HG02973 (cell line): ENCODE data around the gene IRS1.

Experiments
- ATAC-seq: cut with Tn5 transposase; IDR thresholded peaks from one replicate; pipeline ENCODE4 v1.9.1; 2021; ENCODE audit warnings: moderate library complexity; ENCODE audit not compliant: unreplicated experiment

Gene IRS1

GRCh38 chr2:226758921-226759640 is 40.5 kb downstream of the IRS1 start:
- no peak for ATAC-seq

DNA sequence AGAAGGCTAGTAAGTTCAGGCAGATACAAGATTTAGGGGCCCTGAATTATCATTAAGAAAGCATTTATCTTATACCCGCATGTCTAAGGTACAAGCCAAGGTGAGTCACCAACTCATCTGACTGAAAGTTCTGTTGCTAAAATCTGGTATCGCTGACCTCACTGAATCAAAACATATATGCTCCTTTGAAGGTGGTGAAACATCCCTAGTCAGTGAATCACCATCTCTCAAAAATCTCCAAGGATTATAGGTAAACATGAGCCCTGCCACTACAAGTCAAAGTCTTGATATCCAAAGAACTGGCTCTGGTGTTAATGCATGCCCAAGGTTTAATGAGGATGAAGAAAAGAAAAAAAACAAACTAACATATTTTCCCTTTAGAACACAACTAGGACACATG is 43.5 kb downstream of the IRS1 start:
- no peak for ATAC-seq

- ATAC-seq = no peak
These were observed 44.0 kb downstream of the IRS1 start for GRCh38 chr2:226755631-226756030.

- ATAC-seq = no peak
These were observed 44.6 kb downstream of the IRS1 start for GRCh38 chr2:226754821-226755604.

GRCh38 chr2:226752887-226753286 is 46.7 kb downstream of the IRS1 start:
- no peak for ATAC-seq

GRCh38 chr2:226747288-226747687 is 52.3 kb downstream of the IRS1 start:
- ATAC-seq = no peak

DNA sequence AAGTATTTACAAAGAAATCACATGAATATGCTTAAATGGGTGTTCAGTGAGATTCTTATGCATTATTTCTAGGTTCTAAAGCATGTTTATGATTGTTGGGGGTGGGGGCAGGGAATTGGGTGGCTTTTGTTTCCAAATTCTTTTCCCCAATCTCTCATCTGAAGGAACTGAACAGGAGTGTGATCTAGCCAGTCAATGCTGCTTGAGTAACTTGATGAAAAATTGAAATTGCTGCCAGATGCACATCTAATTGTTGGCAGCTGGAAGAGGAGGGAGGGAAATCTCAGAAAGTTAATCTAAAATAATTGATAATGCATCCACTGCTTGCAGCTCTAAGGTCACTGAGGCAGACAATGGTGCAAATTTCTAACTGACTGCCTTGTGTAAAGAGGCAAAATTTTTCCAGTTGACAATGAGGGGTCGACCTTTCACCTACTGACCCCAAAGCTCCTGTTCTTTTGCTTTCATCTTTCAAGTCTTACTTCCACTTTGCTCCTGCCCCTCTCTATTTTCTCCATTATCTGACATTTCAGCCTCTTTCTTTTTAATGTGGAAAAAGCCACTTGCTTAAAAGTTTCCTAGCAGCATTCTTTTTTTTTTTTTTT is 53.3 kb downstream of the IRS1 start:
- ATAC-seq = no peak

GRCh38 chr2:226743915-226744314 is 55.7 kb downstream of the IRS1 start:
- ATAC-seq = no peak

DNA sequence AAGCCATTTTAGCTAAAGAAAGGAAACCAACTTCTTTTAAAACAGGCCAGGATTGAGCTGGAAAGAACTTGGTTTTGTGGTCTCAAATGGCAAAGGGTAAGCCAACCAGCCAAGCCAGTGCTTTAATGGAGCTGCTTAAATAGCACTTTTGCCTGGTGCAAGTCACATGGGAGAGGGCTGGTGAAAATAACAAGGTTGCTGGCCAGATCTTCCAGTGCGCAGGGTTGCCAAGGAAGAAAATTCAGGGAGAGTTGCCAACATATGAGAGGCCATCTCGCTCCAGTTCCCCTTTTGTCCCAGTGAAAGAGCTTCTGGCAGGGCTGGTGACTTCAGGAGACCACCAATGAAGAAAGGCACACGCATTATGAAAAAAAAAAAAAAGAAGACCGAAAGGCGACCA is 57.3 kb downstream of the IRS1 start:
- ATAC-seq = no peak

DNA sequence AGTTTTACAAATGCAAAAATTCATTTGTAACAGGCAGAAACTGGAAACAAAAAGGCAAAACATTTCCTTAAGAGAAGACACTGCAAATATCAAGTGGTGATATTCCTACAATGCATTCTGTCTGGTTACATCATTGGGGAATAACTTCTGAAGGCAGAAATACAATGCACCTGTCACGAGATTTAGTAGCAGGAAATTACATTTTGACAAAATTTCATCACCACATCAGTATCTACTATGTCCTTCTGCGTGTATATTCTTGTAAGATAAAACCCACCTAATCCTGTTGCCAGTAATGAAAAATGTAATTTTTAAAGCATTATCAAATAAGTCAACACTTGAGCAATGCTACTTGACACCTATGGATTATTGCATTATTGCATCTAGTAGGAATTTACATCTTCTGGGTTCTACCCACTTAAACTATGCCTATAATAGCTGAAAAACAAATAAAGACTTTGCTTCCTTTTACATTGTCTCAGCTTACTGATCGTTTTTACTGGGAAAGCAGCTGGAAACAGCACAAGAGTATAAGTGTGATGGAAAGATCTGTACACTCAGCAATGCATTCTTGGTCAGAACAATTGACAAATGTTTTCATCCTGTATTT is 59.5 kb downstream of the IRS1 start:
- no peak for ATAC-seq

GRCh38 chr2:226739545-226740030 is 60.0 kb downstream of the IRS1 start:
- no peak for ATAC-seq

- no peak for ATAC-seq
These were observed 60.6 kb downstream of the IRS1 start for GRCh38 chr2:226738821-226739544.

DNA sequence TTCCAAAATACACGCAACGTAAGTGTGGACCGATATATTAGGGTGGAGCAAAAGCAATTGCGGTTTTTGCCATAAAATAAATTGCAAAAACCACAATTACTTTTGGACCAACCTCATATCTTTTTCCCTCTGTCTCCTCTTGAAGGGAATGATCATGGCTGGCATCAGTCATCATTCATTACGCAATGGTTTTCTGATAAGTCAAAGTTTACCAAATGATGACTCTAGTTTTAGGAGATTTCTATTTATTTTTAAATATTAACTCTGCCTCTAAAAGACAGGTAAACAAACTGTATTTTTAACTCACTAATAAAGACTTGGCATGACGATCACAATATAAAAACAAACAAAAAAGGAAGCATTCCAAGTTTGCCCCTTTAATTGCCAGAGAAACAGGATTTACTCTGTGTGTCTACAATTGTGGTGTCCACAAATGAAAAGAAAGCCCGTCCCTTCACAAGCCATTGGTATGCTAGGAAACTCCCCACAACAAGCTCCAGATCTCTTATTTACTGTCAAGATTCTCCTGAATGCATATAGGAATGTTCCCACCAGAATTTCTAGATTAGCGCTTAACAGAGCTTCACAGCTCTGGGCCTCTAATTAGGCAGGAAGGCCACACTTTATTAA is 61.3 kb downstream of the IRS1 start:
- ATAC-seq = no peak

DNA sequence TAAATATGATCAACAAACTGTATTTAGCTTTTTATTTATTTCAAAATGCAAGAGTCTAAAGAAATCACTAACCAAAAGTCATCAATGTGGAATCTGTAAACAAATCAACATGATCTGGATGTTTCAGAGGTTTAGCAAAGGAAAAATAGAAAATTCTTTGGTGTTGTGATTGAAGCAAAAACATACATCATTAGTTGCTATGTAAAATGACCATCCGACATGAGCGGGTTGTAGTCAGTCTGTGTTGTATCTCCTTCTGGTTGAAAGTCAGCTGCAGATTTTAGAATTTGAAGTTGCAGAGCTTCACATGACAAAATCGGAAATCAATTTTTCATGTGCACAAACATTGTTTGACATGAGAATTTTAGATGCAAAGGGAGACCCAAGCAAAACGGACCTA is 63.2 kb downstream of the IRS1 start:
- no peak for ATAC-seq

DNA sequence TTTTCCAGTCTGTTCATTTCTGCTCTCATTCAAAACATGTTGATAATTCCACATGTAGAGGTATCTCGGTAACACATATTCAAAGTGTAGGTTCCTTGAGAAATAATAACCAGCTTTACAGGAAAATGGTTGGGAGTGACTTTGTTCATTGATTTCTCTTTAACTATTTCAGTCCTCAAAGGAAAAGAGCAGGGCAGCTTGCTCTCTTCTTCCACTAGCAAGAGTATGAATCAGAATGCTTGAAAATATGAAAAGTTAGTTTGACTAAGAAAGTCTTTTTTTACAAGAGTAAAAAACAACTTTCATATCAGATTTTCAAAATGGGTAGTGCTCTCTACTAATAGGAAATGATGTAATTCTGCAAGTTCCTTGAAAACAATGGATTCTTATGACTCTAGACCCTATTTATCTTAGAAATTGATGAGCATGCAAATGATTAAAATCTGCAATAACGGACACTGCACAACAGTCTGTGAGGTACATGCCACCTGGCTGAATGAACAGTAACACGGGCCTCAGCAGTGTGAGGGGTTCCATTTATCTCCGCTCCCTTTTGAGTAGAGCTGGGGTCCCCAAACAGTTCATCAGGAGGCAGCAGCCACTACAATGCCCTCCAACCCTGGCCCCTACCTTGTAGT is 65.6 kb downstream of the IRS1 start:
- ATAC-seq = no peak

GRCh38 chr2:226733189-226733858 is 66.3 kb downstream of the IRS1 start:
- ATAC-seq = peak; percentile 45

DNA sequence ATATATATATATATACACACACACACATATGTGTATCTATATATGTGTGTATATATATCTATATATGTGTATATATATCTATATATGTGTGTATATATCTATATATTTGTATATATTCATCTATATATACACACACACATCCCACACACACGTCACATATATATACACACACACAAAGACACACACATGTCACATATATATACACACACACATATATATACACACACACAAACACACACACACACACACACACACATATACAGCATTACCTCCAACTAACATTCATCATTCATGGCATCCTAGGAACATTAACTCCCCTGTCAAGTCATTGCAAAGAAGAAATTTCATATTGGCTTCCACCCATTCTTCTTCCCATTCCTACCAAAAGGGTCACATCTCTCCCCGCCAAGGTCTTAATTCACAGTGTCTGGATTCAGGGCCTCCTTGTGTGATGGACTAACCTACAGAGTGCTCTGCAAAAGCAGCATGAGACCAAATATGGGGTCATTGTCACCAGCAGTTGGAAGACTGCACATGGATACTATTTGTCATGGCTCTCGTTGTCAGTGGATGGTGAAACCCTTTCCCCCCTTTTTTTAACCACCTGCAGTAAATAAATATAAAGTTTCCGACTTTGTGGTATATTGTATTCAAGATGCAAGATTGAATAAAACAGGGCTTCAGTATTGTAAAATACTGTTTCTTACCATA is 67.0 kb downstream of the IRS1 start:
- ATAC-seq = no peak

GRCh38 chr2:226730481-226730880 is 69.1 kb downstream of the IRS1 start:
- ATAC-seq = no peak

DNA sequence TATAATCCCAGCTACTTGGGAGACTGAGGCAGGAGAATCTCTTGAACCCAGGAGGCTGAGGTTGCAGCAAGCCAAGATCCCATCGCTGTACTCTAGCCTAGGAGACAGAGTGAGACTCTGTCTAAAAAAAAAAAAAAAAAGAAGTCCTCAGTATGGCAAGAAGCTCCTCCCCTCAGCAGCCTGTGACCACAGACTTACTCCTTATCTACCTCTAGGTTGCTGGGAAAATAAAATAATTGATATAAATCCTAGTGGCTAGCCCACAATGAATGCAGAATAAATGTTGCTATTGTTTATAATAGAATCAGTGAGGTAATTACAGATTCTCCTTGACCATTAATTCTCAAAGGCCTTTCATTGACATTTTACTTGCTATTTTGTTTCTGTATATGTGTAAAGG is 70.6 kb downstream of the IRS1 start:
- ATAC-seq = no peak
